GM23338 (cell line): ENCODE data around the gene SPC24. TPM values are rescaled to one million over a fixed set of nuclear protein-coding genes. Genes with fewer than 3 reads are reported as not detected.

Experiments
- ATAC-seq: fragments of 200-7000 bp; cut with Tn5 transposase; 3 replicates; pipeline ENCODE4 v1.9.1; 2020
- DNase-seq: peaks from one replicate; pipeline ENCODE4 v3.0.0-alpha.2; 2015; ENCODE audit warnings: low spot score
- H2AFZ ChIP-seq: fragments of 200-600 bp; sonication (generic); 2 replicates; pipeline ENCODE4 v1.8.0; 2016; ENCODE audit warnings: antibody characterized with exemption, mild to moderate bottlenecking, moderate library complexity
- H3F3A ChIP-seq: fragments of 200-600 bp; sonication (generic); replicated peaks from 2 replicates; pipeline ENCODE4 v1.8.0; 2017; ENCODE audit warnings: antibody characterized with exemption, mixed run types, low read depth
- H3K27ac ChIP-seq: fragments of 200-600 bp; sonication (generic); 2 replicates; pipeline ENCODE4 v1.6.1; 2016; ENCODE audit warnings: low read depth
- H3K27me3 ChIP-seq: fragments of 200-600 bp; sonication (generic); 2 replicates; pipeline ENCODE4 v1.8.0; 2016; ENCODE audit warnings: mild to moderate bottlenecking, mixed run types, moderate library complexity; ENCODE audit not compliant: insufficient read depth
- H3K36me3 ChIP-seq: fragments of 200-600 bp; sonication (generic); 2 replicates; pipeline ENCODE4 v1.8.0; 2016; ENCODE audit warnings: mild to moderate bottlenecking; ENCODE audit not compliant: insufficient read depth
- H3K4me1 ChIP-seq: fragments of 200-600 bp; sonication (generic); 2 replicates; pipeline ENCODE4 v1.8.0; 2016; ENCODE audit warnings: mild to moderate bottlenecking, moderate library complexity; ENCODE audit not compliant: insufficient read depth
- H3K4me2 ChIP-seq: fragments of 200-600 bp; sonication (generic); 2 replicates; pipeline ENCODE4 v1.7.1; 2017; ENCODE audit warnings: mixed run types
- H3K4me3 ChIP-seq: fragments of 200-600 bp; sonication (generic); 2 replicates; pipeline ENCODE4 v1.6.1; 2016; ENCODE audit warnings: mixed run types
- H3K79me2 ChIP-seq: fragments of 200-600 bp; sonication (generic); replicated peaks from 2 replicates; pipeline ENCODE4 v1.8.0; 2017; ENCODE audit warnings: mild to moderate bottlenecking; ENCODE audit not compliant: insufficient read depth
- H3K9me2 ChIP-seq: fragments of 200-600 bp; sonication (generic); 2 replicates; pipeline ENCODE4 v1.8.0; 2017; ENCODE audit not compliant: insufficient read depth
- H4K20me1 ChIP-seq: fragments of 200-600 bp; sonication (generic); replicated peaks from 2 replicates; pipeline ENCODE4 v1.8.0; 2017; ENCODE audit warnings: mild to moderate bottlenecking; ENCODE audit not compliant: insufficient read depth
- H3K27ac Mint-ChIP-seq: 2 replicates; pipeline ENCODE4 v1.8.0; 2020; ENCODE audit warnings: inconsistent platforms, mild to moderate bottlenecking, moderate library complexity, mixed read lengths
- H3K27me3 Mint-ChIP-seq: 3 replicates; pipeline ENCODE4 v1.8.0; 2022; ENCODE audit warnings: low read depth, mild to moderate bottlenecking, moderate library complexity, mixed read lengths, inconsistent platforms; ENCODE audit not compliant: insufficient read depth, poor library complexity
- H3K36me3 Mint-ChIP-seq: 3 replicates; pipeline ENCODE4 v1.8.0; 2021; ENCODE audit warnings: low read depth, mild to moderate bottlenecking, inconsistent platforms, moderate library complexity, mixed read lengths
- H3K4me1 Mint-ChIP-seq: 3 replicates; pipeline ENCODE4 v1.8.0; 2020; ENCODE audit warnings: mild to moderate bottlenecking, inconsistent platforms, mixed read lengths
- H3K4me3 Mint-ChIP-seq: 3 replicates; pipeline ENCODE4 v1.8.0; 2021; ENCODE audit warnings: moderate library complexity, mild to moderate bottlenecking, inconsistent platforms, mixed read lengths
- H3K9me3 Mint-ChIP-seq: 3 replicates; pipeline ENCODE4 v1.8.0; 2020; ENCODE audit warnings: moderate library complexity, mild to moderate bottlenecking, inconsistent platforms, mixed read lengths
- EZH2 ChIP-seq: fragments of 200-600 bp; sonication (generic); IDR thresholded peaks from one replicate; pipeline ENCODE4 v1.8.0; 2017; ENCODE audit warnings: antibody characterized with exemption, mild to moderate bottlenecking, low read depth; ENCODE audit not compliant: unreplicated experiment
- EZH2phosphoT487 ChIP-seq: fragments of 200-600 bp; sonication (generic); IDR thresholded peaks from one replicate; pipeline ENCODE4 v1.8.1; 2018; ENCODE audit warnings: antibody characterized with exemption; ENCODE audit not compliant: unreplicated experiment
- NANOG ChIP-seq: IDR thresholded peaks from 2 replicates; pipeline ENCODE4 v1.6.1; 2016; ENCODE audit warnings: antibody characterized with exemption, borderline replicate concordance
- POLR2AphosphoS5 ChIP-seq: IDR thresholded peaks from 2 replicates; pipeline ENCODE4 v1.6.1; 2016; ENCODE audit warnings: antibody characterized with exemption, low read depth
- STAT1 ChIP-seq: IDR thresholded peaks from one replicate; pipeline ENCODE4 v1.6.1; 2016; ENCODE audit warnings: antibody characterized with exemption; ENCODE audit not compliant: unreplicated experiment
- ZNF114 ChIP-seq: fragments of 250-450 bp; sonication (Bioruptor Pico); IDR thresholded peaks from 2 replicates; pipeline ENCODE4 v1.5.0; 2020; ENCODE audit warnings: mild to moderate bottlenecking, moderate library complexity
- ZNF331 ChIP-seq: fragments of 250-450 bp; sonication (Bioruptor Pico); IDR thresholded peaks from 2 replicates; pipeline ENCODE4 v1.5.0; 2020; ENCODE audit warnings: low read depth, mild to moderate bottlenecking, moderate library complexity
- polyA plus RNA-seq: library from polyadenylated mRNA; unstranded; fragments of >200 nt; fragmentation: Nextera tagmentation; extraction: Ambion mirVana; gene quantifications from 2 replicates; pipeline ENCODE4 v1.2.1, GENCODE V29; 2016
- total RNA-seq: library from RNA; depleted of rRNA; stranded (reverse); fragments of >200 nt; shearing (Covaris generic); gene quantifications from 2 replicates; pipeline ENCODE4 v1.2.3, GENCODE V29; 2014
- TF ChIP-seq, protein P1 (sequence below): IDR thresholded peaks from 2 replicates; pipeline ENCODE4 v1.6.1; 2016; ENCODE audit warnings: antibody characterized with exemption
- TF ChIP-seq, protein P2 (sequence below), 2 experiments: fragments of 200-600 bp in 1 of 2; sonication (generic) in 1 of 2; conservative IDR thresholded peaks; 2 replicates each; pipeline versions ENCODE4 v1.5.1 to v1.6.1; 2016 to 2017; ENCODE audit warnings: antibody characterized with exemption in 2 of 2, low read depth in 2 of 2, mild to moderate bottlenecking in 2 of 2, moderate library complexity in 1 of 2
- TF ChIP-seq, protein P3 (sequence below): fragments of 250-450 bp; sonication (Bioruptor Pico); IDR thresholded peaks from 2 replicates; pipeline ENCODE4 v1.5.0; 2020; ENCODE audit warnings: mild to moderate bottlenecking, moderate library complexity

SPC24 gene
- total and polyA plus RNA-seq, 2 experiments from 2014 or later: 38.7 to 40.6 TPM

GRCh38 chr19:11200931-11201330 lies 45.3 kb upstream of the SPC24 start:
- Histone ChIP-seq H3K9me2 (no peaks in the 10 kb centered on the region), H4K20me1 (no peaks in the 10 kb centered on the region), H3K79me2 (no peaks in the 10 kb centered on the region), H3K4me2 (no peak overlapping the region), H2AFZ (no peak overlapping the region), H3K4me3 (no peak overlapping the region), H3K27me3 (no peaks in the 10 kb centered on the region), H3K4me1 (no peaks in the 10 kb centered on the region; the same call in 1 of the 2 replicates), H3K36me3 (no peaks in the 10 kb centered on the region), H3K27ac (no peak overlapping the region), H3F3A (peaks cover 30% of the 10 kb centered on the region)
- Mint-ChIP-seq H3K36me3 (peaks cover 7% of the 10 kb centered on the region; the same call in 2 of the 3 replicates), H3K4me3 (no peak overlapping the region), H3K4me1 (peaks cover 3% of the 10 kb centered on the region; the same call in 2 of the 3 replicates), H3K27ac (no peak overlapping the region), H3K27me3 (peaks cover 11% of the 10 kb centered on the region), H3K9me3 (no peaks in the 10 kb centered on the region)
- ATAC-seq: no peak
- TF ChIP-seq, protein P1, sequence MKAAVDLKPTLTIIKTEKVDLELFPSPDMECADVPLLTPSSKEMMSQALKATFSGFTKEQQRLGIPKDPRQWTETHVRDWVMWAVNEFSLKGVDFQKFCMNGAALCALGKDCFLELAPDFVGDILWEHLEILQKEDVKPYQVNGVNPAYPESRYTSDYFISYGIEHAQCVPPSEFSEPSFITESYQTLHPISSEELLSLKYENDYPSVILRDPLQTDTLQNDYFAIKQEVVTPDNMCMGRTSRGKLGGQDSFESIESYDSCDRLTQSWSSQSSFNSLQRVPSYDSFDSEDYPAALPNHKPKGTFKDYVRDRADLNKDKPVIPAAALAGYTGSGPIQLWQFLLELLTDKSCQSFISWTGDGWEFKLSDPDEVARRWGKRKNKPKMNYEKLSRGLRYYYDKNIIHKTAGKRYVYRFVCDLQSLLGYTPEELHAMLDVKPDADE: no peak
- DNase-seq: no peak

DNA sequence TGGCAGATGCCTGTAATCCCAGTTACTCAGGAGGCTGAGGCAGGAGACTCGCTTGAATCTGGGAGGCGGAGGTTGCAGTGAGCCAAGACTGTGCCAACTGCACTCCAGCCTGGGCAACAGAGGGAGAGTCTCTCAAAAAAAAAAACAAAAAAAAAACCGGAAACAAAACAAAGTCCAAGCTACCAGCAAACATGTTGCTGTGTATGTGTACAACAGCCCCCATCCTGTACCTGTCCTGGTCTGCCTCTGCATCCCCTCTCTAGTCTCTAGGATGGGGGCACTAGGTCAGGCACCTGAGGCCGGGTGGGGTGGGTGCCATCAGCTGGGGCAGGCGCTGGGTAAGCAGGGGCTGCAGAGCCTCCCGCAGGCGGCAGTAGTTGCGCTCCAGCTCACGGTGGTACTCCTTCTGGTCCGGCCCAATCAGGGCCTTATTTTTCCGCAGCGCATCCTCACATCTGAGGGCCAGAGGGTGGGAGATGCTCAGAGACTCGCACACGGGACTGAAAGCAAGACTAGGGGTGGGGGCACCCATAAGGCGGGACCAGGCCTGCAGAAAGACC lies 44.5 kb upstream of the SPC24 start:
- Mint-ChIP-seq H3K4me1 (peaks cover 7% of the 10 kb centered on the region), H3K36me3 (peaks cover 11% of the 10 kb centered on the region; the same call in 2 of the 3 replicates), H3K27ac (no peak overlapping the region), H3K4me3 (no peak overlapping the region), H3K27me3 (peaks cover 11% of the 10 kb centered on the region), H3K9me3 (no peaks in the 10 kb centered on the region)
- Histone ChIP-seq H3K79me2 (no peaks in the 10 kb centered on the region), H2AFZ (no peak overlapping the region), H3K4me2 (no peak overlapping the region), H3K27ac (no peak overlapping the region), H3K9me2 (no peaks in the 10 kb centered on the region), H4K20me1 (no peaks in the 10 kb centered on the region), H3K36me3 (no peaks in the 10 kb centered on the region), H3K4me3 (no peak overlapping the region), H3K27me3 (no peaks in the 10 kb centered on the region), H3F3A (peaks cover 29% of the 10 kb centered on the region), H3K4me1 (peaks cover 4% of the 10 kb centered on the region; the same call in 1 of the 2 replicates)
- no peak for DNase-seq
- ATAC-seq: no peak
- TF ChIP-seq, protein P2, sequence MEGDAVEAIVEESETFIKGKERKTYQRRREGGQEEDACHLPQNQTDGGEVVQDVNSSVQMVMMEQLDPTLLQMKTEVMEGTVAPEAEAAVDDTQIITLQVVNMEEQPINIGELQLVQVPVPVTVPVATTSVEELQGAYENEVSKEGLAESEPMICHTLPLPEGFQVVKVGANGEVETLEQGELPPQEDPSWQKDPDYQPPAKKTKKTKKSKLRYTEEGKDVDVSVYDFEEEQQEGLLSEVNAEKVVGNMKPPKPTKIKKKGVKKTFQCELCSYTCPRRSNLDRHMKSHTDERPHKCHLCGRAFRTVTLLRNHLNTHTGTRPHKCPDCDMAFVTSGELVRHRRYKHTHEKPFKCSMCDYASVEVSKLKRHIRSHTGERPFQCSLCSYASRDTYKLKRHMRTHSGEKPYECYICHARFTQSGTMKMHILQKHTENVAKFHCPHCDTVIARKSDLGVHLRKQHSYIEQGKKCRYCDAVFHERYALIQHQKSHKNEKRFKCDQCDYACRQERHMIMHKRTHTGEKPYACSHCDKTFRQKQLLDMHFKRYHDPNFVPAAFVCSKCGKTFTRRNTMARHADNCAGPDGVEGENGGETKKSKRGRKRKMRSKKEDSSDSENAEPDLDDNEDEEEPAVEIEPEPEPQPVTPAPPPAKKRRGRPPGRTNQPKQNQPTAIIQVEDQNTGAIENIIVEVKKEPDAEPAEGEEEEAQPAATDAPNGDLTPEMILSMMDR (conservative IDR thresholded peaks at IDR 0.05; ENCODE audit: low read depth in 2 of 2): no peak; a peak in 1 of 4 replicates
- TF ChIP-seq EZH2phosphoT487: no peak
- TF ChIP-seq ZNF331 (CRISPR knock-in tag): no peak
- TF ChIP-seq POLR2AphosphoS5: no peak
- no peak for TF ChIP-seq EZH2
- no peak for TF ChIP-seq ZNF114
- TF ChIP-seq NANOG: no peak
- TF ChIP-seq STAT1: no peak
- TF ChIP-seq, protein P3, sequence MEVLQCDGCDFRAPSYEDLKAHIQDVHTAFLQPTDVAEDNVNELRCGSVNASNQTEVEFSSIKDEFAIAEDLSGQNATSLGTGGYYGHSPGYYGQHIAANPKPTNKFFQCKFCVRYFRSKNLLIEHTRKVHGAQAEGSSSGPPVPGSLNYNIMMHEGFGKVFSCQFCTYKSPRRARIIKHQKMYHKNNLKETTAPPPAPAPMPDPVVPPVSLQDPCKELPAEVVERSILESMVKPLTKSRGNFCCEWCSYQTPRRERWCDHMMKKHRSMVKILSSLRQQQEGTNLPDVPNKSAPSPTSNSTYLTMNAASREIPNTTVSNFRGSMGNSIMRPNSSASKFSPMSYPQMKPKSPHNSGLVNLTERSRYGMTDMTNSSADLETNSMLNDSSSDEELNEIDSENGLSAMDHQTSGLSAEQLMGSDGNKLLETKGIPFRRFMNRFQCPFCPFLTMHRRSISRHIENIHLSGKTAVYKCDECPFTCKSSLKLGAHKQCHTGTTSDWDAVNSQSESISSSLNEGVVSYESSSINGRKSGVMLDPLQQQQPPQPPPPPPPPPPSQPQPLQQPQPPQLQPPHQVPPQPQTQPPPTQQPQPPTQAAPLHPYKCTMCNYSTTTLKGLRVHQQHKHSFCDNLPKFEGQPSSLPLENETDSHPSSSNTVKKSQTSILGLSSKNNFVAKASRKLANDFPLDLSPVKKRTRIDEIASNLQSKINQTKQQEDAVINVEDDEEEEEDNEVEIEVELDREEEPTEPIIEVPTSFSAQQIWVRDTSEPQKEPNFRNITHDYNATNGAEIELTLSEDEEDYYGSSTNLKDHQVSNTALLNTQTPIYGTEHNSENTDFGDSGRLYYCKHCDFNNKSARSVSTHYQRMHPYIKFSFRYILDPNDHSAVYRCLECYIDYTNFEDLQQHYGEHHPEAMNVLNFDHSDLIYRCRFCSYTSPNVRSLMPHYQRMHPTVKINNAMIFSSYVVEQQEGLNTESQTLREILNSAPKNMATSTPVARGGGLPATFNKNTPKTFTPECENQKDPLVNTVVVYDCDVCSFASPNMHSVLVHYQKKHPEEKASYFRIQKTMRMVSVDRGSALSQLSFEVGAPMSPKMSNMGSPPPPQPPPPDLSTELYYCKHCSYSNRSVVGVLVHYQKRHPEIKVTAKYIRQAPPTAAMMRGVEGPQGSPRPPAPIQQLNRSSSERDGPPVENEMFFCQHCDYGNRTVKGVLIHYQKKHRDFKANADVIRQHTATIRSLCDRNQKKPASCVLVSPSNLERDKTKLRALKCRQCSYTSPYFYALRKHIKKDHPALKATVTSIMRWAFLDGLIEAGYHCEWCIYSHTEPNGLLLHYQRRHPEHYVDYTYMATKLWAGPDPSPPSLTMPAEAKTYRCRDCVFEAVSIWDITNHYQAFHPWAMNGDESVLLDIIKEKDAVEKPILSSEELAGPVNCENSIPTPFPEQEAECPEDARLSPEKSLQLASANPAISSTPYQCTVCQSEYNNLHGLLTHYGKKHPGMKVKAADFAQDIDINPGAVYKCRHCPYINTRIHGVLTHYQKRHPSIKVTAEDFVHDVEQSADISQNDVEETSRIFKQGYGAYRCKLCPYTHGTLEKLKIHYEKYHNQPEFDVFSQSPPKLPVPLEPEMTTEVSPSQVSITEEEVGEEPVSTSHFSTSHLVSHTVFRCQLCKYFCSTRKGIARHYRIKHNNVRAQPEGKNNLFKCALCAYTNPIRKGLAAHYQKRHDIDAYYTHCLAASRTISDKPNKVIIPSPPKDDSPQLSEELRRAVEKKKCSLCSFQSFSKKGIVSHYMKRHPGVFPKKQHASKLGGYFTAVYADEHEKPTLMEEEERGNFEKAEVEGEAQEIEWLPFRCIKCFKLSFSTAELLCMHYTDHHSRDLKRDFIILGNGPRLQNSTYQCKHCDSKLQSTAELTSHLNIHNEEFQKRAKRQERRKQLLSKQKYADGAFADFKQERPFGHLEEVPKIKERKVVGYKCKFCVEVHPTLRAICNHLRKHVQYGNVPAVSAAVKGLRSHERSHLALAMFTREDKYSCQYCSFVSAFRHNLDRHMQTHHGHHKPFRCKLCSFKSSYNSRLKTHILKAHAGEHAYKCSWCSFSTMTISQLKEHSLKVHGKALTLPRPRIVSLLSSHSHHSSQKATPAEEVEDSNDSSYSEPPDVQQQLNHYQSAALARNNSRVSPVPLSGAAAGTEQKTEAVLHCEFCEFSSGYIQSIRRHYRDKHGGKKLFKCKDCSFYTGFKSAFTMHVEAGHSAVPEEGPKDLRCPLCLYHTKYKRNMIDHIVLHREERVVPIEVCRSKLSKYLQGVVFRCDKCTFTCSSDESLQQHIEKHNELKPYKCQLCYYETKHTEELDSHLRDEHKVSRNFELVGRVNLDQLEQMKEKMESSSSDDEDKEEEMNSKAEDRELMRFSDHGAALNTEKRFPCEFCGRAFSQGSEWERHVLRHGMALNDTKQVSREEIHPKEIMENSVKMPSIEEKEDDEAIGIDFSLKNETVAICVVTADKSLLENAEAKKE (CRISPR knock-in tag): no peak
